K562 (cell line): ENCODE measurements around the gene SH2D3A. TPM values are rescaled to one million over a fixed set of nuclear protein-coding genes. Genes with fewer than 3 reads are reported as not detected.

Experiments
- CREM ChIP-seq: IDR thresholded peaks from 2 replicates; pipeline ENCODE4 v1.6.1; 2014; ENCODE audit warnings: antibody characterized with exemption, low read depth
- CTBP1 ChIP-seq: fragments of 450-650 bp; IDR thresholded peaks from 2 replicates; pipeline ENCODE4 v1.6.1; 2016; ENCODE audit warnings: borderline replicate concordance
- EP400 ChIP-seq: fragments of 450-650 bp; IDR thresholded peaks from 2 replicates; pipeline ENCODE4 v1.6.1; 2017; ENCODE audit warnings: antibody characterized with exemption, mild to moderate bottlenecking, moderate library complexity
- HDAC6 ChIP-seq: IDR thresholded peaks from 2 replicates; pipeline ENCODE4 v1.6.1; 2012; ENCODE audit warnings: low read depth, mild to moderate bottlenecking, control low read depth, inconsistent platforms, low read length, moderate library complexity
- KDM2B ChIP-seq: fragments of 250-450 bp; sonication (Bioruptor Pico); IDR thresholded peaks from 2 replicates; pipeline ENCODE4 v1.8.0; 2021; ENCODE audit warnings: mild to moderate bottlenecking, moderate library complexity
- NFE2 ChIP-seq: IDR thresholded peaks from 2 replicates; pipeline ENCODE4 v1.6.1; 2014; ENCODE audit warnings: antibody characterized with exemption, low read depth
- NUFIP1 ChIP-seq: fragments of 450-650 bp; IDR thresholded peaks from 2 replicates; pipeline ENCODE4 v1.6.1; 2018; ENCODE audit not compliant: partially characterized antibody
- PML ChIP-seq: IDR thresholded peaks from 2 replicates; pipeline ENCODE4 v1.6.1; 2012; ENCODE audit warnings: low read length, inconsistent platforms
- PPARD ChIP-seq: fragments of 250-450 bp; sonication (Bioruptor Pico); IDR thresholded peaks from 2 replicates; pipeline ENCODE4 v1.8.0; 2022; ENCODE audit warnings: inconsistent platforms, mild to moderate bottlenecking, moderate library complexity
- polyA plus RNA-seq, 8 experiments: library from polyadenylated mRNA; depleted of rRNA in 4 of 8; stranded (reverse) in 5 of 8; unstranded in 3 of 8; fragments of >200 nt; fragmentation: Nextera tagmentation in 2 of 8; fragmentation: Illumina TruSeq in 1 of 8; extraction: Ambion mirVana in 2 of 8; extraction: Trizol in 1 of 8; gene quantifications; 2 replicates each; pipeline versions ENCODE4 v1.2.1 to v1.2.3, GENCODE V29; 2011 to 2014; ENCODE audit warnings: inconsistent platforms in 1 of 8, missing spikeins in 1 of 8
- total RNA-seq, 7 experiments: library from RNA; depleted of rRNA in 6 of 7; stranded (reverse); fragments of >200 nt in 6 of 7; fragmentation: Illumina TruSeq in 2 of 7; extraction: Trizol in 2 of 7; gene quantifications; 2 replicates each; pipeline versions ENCODE4 v1.2.1 to v1.2.3, GENCODE V29; 2011 to 2021; ENCODE audit warnings: low replicate concordance in 1 of 7
- TF ChIP-seq, protein P1 (sequence below): fragments of 450-650 bp; IDR thresholded peaks from 2 replicates; pipeline ENCODE4 v1.7.0; 2016; ENCODE audit warnings: borderline replicate concordance
- TF ChIP-seq, protein P2 (sequence below): fragments of 450-650 bp; IDR thresholded peaks from 2 replicates; pipeline ENCODE4 v1.6.1; 2016; ENCODE audit warnings: borderline replicate concordance
- TF ChIP-seq, protein P3 (sequence below), 2 experiments: fragments of 450-650 bp; IDR thresholded peaks; 2 replicates each; pipeline ENCODE4 v1.6.1; 2016; ENCODE audit warnings: mild to moderate bottlenecking in 2 of 2, borderline replicate concordance in 1 of 2, low read depth in 1 of 2, moderate library complexity in 1 of 2

SH2D3A gene
- total and polyA plus RNA-seq, 9 of the 15 experiments (the other 6 are each of a cell fraction or from before 2014, with no cell fraction given): 0.75 to 26.3 (median 8.9) TPM

DNA sequence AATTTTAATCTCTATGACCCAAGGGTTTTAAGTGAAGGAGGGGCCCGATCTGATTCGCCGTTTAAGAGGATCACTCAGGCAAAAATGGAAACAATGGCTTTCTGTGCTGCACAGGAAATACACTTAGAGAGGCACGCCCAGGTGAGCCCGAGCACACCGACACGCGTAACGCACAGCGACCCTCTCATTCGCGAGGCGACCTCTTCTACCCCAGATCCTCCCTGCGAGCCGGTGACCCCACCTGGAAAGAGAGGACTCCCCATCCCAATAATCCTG, 216 bp downstream of the SH2D3A start (continued):
- peak; percentile 86 for TF ChIP-seq KDM2B (CRISPR knock-in tag)
- TF ChIP-seq NUFIP1: no peak
- TF ChIP-seq, protein P1, sequence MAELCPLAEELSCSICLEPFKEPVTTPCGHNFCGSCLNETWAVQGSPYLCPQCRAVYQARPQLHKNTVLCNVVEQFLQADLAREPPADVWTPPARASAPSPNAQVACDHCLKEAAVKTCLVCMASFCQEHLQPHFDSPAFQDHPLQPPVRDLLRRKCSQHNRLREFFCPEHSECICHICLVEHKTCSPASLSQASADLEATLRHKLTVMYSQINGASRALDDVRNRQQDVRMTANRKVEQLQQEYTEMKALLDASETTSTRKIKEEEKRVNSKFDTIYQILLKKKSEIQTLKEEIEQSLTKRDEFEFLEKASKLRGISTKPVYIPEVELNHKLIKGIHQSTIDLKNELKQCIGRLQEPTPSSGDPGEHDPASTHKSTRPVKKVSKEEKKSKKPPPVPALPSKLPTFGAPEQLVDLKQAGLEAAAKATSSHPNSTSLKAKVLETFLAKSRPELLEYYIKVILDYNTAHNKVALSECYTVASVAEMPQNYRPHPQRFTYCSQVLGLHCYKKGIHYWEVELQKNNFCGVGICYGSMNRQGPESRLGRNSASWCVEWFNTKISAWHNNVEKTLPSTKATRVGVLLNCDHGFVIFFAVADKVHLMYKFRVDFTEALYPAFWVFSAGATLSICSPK: no peak
- TF ChIP-seq, protein P2, sequence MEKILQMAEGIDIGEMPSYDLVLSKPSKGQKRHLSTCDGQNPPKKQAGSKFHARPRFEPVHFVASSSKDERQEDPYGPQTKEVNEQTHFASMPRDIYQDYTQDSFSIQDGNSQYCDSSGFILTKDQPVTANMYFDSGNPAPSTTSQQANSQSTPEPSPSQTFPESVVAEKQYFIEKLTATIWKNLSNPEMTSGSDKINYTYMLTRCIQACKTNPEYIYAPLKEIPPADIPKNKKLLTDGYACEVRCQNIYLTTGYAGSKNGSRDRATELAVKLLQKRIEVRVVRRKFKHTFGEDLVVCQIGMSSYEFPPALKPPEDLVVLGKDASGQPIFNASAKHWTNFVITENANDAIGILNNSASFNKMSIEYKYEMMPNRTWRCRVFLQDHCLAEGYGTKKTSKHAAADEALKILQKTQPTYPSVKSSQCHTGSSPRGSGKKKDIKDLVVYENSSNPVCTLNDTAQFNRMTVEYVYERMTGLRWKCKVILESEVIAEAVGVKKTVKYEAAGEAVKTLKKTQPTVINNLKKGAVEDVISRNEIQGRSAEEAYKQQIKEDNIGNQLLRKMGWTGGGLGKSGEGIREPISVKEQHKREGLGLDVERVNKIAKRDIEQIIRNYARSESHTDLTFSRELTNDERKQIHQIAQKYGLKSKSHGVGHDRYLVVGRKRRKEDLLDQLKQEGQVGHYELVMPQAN: peak; percentile 88
- peak; percentile 77 for TF ChIP-seq EP400
- no peak for TF ChIP-seq PPARD (CRISPR knock-in tag)
- TF ChIP-seq, protein P3, sequence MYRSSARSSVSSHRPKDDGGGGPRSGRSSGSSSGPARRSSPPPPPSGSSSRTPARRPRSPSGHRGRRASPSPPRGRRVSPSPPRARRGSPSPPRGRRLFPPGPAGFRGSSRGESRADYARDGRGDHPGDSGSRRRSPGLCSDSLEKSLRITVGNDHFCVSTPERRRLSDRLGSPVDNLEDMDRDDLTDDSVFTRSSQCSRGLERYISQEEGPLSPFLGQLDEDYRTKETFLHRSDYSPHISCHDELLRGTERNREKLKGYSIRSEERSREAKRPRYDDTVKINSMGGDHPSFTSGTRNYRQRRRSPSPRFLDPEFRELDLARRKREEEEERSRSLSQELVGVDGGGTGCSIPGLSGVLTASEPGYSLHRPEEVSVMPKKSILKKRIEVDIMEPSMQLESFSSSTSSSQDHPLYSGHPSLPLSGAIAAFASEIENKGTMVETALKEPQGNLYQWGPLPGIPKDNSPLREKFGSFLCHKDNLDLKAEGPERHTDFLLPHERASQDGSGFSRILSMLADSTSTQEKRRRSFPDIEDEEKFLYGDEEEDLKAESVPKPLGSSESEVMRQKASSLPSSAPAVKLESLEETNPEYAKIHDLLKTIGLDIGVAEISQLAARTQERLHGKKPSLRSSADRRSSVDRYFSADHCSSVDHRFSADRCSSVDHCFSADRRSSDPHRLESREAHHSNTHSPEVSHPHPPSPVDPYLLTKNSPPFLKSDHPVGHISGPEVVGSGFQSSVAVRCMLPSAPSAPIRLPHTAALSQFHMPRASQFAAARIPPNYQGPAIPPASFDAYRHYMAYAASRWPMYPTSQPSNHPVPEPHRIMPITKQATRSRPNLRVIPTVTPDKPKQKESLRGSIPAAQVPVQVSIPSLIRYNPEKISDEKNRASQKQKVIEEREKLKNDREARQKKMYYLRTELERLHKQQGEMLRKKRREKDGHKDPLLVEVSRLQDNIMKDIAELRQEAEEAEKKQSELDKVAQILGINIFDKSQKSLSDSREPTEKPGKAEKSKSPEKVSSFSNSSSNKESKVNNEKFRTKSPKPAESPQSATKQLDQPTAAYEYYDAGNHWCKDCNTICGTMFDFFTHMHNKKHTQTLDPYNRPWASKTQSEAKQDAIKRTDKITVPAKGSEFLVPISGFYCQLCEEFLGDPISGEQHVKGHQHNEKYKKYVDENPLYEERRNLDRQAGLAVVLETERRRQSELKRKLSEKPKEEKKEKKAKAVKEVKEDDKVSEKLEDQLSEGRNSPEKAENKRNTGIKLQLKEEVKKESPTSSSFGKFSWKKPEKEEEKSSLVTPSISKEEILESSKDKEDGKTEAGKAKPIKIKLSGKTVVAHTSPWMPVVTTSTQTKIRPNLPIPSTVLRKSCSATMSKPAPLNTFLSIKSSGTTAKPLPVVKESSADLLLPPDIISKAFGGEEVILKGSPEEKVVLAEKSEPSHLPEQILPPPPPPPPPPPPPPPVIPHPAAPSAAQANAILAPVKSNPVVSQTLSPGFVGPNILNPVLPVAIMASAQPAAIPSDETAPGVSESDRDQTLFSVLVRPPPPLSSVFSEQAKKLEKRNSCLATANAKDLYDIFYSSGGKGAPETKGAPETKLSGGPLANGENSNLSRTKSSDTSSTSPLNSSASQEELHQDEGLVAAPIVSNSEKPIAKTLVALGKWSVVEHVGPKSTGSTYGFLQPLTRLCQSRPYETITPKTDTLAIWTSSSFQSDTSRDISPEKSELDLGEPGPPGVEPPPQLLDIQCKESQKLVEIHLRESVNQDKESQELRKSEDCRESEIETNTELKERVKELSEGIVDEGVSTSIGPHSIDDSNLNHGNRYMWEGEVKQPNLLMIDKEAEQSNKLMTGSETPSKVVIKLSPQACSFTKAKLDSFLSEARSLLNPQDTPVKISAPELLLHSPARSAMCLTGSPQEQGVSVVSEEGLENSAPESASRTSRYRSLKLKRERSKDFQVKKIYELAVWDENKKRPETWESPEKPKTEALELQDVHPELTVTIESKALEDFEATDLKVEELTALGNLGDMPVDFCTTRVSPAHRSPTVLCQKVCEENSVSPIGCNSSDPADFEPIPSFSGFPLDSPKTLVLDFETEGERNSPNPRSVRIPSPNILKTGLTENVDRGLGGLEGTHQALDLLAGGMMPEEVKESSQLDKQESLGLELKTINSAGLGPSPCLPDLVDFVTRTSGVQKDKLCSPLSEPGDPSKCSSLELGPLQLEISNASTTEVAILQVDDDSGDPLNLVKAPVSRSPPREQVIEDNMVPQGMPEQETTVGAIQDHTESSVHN (IDR thresholded peaks at IDR 0.05; ENCODE audit: borderline replicate concordance in 1 of 2, low read depth in 1 of 2): no peak
- TF ChIP-seq NFE2: no peak
- TF ChIP-seq CTBP1: 0 out of 2 replicates have a peak, but pooled peaks have one; percentile 43
- peak; percentile 21; the same call in 1 of the 2 replicates for TF ChIP-seq CREM
- no peak for TF ChIP-seq PML
- TF ChIP-seq HDAC6: no peak
